Omental fat pad (tissue), 4 donors: Measurements from ENCODE around the gene RPS5. TPM values are rescaled to one million over a fixed set of nuclear protein-coding genes. Genes with fewer than 3 reads are reported as not detected.

Source experiments
- ATAC-seq: fragments of 150-250 bp; one replicate; pipeline ENCODE4 v1.9.1; 2016; ENCODE audit warnings: mild to moderate bottlenecking, moderate library complexity; ENCODE audit not compliant: low FRiP score
- DNase-seq: peaks from one replicate; pipeline ENCODE4 v3.0.0-alpha.2; 2019; ENCODE audit warnings: low spot score
- total RNA-seq, 4 donors: library from RNA; depleted of rRNA; stranded (reverse); fragments of >200 nt; gene quantifications; one replicate each; pipeline ENCODE4 v1.1.0, GENCODE V29; 2016
- TF ChIP-seq, protein P1 (sequence below), 3 donors: fragments of 450-650 bp; IDR thresholded peaks; one replicate each; pipeline ENCODE4 v1.5.1; 2016 to 2017; ENCODE audit warnings: antibody characterized with exemption in 3 of 3, mild to moderate bottlenecking in 3 of 3, moderate library complexity in 2 of 3

Gene RPS5
- total RNA-seq, 4 donors from 2014 or later = 1,379 to 1,993 (median 1,504) TPM

DNA sequence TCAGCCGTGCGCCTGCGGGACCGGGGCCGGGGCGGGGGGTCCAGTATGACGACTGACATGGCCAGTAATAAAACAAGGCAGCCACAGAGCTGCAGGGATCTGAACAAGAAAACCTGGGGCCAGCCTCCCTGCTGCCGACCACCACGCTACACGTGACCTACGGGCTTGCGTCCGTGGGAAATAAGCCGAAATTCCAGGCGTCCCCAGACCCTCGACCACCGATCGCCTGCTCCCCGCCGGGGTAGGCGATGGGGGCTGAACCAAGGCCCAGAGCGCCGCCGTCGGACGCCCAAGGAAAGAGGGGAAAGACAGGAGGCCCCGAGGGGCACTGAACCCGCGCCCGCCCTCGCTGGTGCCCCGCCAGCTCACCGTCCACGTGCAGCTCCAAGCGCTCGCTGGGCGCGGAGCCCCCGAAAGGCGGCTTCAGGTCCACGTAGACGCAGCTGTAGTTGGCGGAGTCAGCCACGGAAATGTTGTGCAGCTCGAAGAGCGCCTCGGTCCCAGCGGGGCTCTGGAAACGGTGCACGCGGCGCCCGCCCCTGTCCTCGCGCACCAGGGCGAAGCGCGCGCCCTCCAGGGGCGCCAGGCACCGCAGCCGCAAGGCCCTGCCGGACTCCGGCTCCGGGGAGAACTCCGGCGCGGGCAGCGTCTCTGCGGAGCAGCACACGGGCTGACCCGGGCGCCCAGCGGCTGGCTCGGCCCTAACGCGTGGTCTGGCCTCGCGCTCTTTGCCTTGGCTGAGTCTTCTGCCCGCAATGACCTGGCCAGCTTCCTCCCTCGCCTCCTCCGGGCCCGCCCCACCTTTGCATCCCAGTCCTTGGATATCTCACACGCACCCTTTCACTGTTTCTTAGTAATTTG, 36.8 kb upstream of the RPS5 start:
- no peak for DNase-seq
- TF ChIP-seq, protein P1, sequence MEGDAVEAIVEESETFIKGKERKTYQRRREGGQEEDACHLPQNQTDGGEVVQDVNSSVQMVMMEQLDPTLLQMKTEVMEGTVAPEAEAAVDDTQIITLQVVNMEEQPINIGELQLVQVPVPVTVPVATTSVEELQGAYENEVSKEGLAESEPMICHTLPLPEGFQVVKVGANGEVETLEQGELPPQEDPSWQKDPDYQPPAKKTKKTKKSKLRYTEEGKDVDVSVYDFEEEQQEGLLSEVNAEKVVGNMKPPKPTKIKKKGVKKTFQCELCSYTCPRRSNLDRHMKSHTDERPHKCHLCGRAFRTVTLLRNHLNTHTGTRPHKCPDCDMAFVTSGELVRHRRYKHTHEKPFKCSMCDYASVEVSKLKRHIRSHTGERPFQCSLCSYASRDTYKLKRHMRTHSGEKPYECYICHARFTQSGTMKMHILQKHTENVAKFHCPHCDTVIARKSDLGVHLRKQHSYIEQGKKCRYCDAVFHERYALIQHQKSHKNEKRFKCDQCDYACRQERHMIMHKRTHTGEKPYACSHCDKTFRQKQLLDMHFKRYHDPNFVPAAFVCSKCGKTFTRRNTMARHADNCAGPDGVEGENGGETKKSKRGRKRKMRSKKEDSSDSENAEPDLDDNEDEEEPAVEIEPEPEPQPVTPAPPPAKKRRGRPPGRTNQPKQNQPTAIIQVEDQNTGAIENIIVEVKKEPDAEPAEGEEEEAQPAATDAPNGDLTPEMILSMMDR (IDR thresholded peaks at IDR 0.05) = no peak
- ATAC-seq = no peak

DNA sequence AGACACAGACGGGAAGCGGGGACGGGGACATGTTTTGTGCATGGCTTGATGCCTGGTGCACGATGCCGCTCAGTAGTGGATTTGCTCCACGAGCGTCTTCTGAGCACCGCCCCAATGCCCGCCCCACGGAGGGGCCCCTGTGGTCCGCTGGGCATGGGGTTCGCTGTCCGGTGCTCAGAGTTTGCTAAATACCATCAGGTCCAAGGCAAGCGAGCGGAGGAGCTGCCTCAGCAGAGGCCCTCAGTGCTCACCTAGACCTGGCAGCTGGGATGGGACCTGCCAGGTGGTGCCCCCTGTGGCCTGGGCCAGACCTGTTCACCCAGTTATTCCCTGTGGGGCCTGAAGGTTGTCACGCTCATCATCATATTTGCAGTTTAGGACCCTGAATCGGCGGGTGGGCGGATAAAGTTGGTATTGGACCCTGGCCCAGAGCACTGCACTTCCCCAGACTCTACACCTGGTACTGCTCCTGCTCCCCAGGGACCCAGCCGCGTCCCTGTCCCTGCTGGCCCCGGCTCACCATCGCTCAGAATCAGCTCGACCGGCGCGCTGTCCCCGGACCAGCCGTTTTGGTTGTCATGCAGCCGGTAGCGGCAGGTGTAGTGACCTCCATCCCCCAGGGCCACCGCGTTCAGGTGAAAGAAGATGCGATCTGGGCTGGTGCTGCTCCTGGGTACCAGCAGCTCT, 36.1 kb upstream of the RPS5 start:
- DNase-seq (no peak), ATAC-seq (no peak)
- TF ChIP-seq, protein P1 (IDR thresholded peaks at IDR 0.05) = no peak

DNA sequence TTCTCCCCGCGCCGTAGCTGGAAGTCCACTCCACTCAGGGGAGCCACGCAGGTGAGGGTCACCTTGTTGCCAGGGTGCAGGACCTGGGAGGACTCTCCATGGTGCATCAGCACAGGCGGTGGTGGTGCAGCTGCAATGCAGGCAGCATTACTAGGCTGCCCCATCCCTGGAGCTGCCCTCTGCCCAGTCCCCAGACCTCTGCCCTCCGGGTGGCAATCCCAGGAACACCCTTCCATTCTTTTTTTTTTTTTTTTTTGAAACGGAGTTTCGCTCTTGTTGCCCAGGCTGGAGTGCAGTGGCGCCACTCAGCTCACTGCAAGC, 35.6 kb upstream of the RPS5 start:
- no peak for DNase-seq
- TF ChIP-seq, protein P1 (IDR thresholded peaks at IDR 0.05) = no peak
- no peak for ATAC-seq

DNA sequence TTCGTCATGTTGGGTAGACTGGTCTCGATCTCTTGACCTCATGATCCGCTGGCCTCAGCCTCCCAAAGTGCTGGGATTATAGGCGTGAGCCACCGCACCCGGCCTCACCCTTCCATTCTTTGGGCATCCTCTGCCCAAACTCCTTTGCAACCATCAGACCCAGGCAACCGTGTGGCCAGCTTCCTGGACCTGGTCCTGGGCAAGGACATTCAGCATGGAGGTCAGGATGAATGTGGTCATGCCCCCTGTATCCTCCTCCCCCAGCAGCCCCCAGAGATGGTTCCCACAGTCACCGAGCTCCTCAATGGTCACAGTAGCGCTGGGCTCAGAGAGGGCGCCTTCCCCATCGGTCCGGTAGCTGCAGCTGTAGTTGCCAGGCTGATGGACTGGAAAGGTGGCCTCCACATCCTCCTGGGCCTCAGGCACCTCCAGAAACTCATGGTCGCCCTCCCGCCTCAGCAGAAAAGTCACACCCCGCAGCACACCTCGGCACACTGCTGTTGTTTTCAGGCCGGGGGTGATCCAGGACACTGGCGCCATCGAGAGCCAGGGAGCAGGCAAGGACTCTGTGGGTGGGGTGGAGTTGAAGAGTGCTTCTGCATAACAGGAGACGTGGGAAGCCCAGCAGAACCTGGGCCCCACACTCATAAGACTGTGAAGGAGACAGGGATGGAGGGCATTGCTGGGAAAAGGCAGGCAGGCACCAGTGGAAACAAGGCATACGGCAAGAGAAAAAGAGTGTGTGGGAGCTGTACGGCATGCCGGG, 34.9 kb upstream of the RPS5 start:
- TF ChIP-seq, protein P1 (IDR thresholded peaks at IDR 0.05) = no peak
- ATAC-seq = no peak
- no peak for DNase-seq

DNA sequence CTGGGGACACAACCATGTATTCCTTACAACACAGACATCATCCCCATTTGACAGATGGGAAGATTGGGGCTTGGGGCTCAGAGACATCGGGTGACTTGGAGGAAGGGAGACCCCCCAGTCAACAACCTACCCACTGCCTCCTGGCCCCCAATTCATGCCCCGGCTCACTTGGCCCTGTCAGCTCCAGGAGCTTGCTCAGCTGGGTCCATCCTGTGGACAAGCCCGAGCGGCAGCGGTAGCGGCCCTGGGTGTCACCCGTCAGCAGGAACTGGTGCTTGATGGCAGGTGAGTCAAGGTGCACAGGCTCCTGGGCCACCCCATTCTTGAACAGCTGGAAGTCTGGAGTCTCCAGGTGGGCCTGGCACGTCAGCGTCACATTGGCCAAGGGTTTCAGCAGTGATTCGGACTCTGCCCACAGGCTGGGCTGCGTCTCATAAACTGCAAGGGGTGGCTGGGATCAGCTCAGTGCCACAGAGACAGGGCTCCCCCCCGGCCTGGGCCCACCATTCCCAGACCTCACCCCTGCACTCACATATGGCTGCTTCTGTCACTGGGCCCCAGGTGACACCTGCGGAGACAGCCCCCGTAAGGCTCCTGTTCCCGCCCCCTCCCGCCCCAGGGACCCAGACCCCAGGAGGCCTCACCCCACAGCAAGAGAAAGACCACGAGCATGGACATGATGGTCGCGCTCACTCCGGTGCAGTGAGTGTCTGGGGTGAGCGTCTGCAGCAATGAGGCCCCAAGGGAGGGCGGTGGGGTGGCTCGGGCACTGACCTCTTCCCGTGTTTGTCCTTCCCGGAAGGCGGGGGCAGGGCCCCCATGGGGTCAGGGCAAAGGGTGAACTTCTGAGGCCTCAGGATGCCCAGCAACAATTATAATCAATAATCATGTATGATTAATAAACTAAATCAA, 34.1 kb upstream of the RPS5 start, which contains the start of gene A1BG:
A1BG (minus strand) TSS at position 733 of the 912 bp plus-strand sequence; CDS start at position 678, 55 bp downstream.
- TF ChIP-seq, protein P1 (IDR thresholded peaks at IDR 0.05) = no peak
- ATAC-seq (no peak), DNase-seq (no peak)
